IPS-18a (cell line): Measurements from ENCODE around the gene ATRIP.

ENCODE experiments used
- H3K27ac ChIP-seq: one replicate; pipeline ENCODE4 v1.5.1; 2013; ENCODE audit warnings: low read length
- H3K27me3 ChIP-seq: one replicate; pipeline ENCODE4 v1.6.1; 2013; ENCODE audit warnings: mild to moderate bottlenecking, low read length; ENCODE audit not compliant: control insufficient read depth, insufficient read depth
- H3K36me3 ChIP-seq: one replicate; pipeline ENCODE4 v1.6.1; 2013; ENCODE audit warnings: low read depth, low read length; ENCODE audit not compliant: control insufficient read depth
- H3K4me1 ChIP-seq: one replicate; pipeline ENCODE4 v1.6.1; 2013; ENCODE audit warnings: low read depth, low read length; ENCODE audit not compliant: control insufficient read depth
- H3K4me3 ChIP-seq: one replicate; pipeline ENCODE4 v1.5.1; 2013; ENCODE audit warnings: low read length
- H3K9ac ChIP-seq: one replicate; pipeline ENCODE4 v1.6.1; 2013; ENCODE audit warnings: mild to moderate bottlenecking, low read length, moderate library complexity
- H3K9me3 ChIP-seq: one replicate; pipeline ENCODE4 v1.6.1; 2013; ENCODE audit warnings: low read depth, low read length; ENCODE audit not compliant: control insufficient read depth

ATRIP gene

DNA sequence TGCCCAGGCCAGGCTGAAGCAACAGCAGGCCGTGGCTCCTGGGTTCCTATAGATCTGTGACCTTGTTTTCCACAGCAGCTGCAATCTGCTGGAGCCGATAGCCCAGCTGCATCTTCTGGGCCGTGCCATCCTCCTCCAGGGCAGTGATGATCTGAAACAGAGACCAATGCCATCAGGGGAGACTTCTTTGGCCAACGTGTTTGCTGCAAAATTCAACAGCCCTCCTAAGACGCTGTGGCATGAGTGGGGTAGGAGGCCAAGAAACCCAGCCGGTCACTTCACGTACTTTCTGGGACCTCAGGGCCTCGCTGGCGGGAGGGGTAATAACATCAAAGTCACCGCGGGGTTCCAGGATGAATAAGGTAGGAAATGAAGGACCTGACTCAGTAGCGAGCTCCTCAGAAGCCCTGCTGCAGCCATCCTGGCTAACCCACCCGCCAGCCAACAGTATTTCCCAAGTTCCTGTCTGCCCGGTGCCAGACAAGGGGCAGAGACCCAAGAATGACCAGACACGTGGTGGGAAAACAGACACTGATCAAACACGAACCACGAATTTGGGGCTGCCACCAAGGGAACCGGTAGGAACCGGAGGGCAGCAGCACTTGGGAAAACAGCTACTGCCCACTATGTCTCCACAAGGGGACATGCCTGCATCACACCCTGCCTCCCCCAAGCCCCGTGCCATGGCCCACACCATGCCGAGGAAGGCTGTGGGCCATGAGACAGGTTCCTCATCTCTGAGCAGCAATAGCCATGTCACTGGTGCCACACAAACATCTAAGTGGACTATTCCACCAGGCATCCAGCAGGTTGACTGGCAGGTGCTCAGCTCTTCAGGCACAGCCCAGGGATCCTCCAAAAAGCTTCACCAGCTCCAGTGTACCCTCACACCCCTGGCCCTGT, 41.8 kb upstream of the ATRIP start:
- Histone ChIP-seq H3K4me1 (no peaks in the 10 kb centered on the region), H3K4me3 (no peak overlapping the region), H3K9me3 (no peaks in the 10 kb centered on the region), H3K36me3 (peaks cover 69% of the 10 kb centered on the region), H3K9ac (no peak overlapping the region), H3K27me3 (no peaks in the 10 kb centered on the region), H3K27ac (no peak overlapping the region)

DNA sequence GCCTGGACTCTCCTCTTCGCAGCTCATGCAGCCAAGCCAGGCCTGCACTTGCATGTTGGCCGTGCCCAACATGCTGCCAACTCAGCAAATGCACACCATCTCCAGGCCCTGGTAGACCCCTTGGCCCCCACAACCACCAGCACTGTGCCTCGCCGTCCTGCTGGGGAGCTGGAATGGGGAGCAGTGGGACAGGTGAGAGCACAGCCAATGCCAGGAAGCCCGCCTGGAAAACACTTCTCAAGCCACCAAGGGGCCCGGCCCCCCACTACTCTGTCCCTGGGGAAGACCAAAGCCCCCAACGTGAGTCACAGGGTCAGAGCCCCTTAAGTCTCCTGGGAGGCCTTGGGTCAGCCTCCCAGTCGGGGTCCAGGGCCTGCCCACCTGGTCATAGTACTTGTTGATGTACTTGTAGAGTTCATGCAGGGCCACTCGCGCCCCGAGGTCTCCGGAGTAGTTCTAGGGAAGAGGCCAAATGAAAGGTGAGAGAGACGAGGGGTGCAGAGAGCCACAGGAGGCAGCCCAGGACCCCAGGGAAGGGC, 41.1 kb upstream of the ATRIP start:
- no peak overlapping the region for H3K27ac ChIP-seq
- H3K9ac ChIP-seq, result no peak overlapping the region
- no peaks in the 10 kb centered on the region for H3K9me3 ChIP-seq
- H3K27me3 ChIP-seq, result no peaks in the 10 kb centered on the region
- no peak overlapping the region for H3K4me3 ChIP-seq
- peaks cover 76% of the 10 kb centered on the region for H3K36me3 ChIP-seq
- no peaks in the 10 kb centered on the region for H3K4me1 ChIP-seq

DNA sequence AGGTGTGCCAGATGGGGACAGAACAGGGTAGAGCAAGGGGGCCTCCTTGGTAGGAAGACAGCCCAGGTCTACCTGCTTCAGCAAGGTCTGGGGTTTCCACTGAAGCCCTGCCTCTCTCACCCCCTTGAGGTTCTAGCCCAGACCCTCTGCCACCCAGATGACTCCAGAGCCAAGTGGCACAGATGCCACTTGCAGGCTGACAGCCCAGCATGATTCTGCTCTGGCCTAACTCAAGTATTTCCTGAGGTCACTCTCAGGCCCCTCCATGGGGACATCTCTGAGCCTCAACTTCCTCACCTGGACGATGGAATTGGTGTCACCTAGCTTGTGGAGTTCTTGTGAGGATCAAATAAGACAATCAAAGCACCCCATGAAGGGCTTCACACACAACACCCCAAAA, 40.6 kb upstream of the ATRIP start:
- Histone ChIP-seq H3K9me3 (no peaks in the 10 kb centered on the region), H3K36me3 (peaks cover 81% of the 10 kb centered on the region), H3K27ac (no peak overlapping the region), H3K9ac (no peak overlapping the region), H3K4me3 (no peak overlapping the region), H3K27me3 (no peaks in the 10 kb centered on the region), H3K4me1 (no peaks in the 10 kb centered on the region)

DNA sequence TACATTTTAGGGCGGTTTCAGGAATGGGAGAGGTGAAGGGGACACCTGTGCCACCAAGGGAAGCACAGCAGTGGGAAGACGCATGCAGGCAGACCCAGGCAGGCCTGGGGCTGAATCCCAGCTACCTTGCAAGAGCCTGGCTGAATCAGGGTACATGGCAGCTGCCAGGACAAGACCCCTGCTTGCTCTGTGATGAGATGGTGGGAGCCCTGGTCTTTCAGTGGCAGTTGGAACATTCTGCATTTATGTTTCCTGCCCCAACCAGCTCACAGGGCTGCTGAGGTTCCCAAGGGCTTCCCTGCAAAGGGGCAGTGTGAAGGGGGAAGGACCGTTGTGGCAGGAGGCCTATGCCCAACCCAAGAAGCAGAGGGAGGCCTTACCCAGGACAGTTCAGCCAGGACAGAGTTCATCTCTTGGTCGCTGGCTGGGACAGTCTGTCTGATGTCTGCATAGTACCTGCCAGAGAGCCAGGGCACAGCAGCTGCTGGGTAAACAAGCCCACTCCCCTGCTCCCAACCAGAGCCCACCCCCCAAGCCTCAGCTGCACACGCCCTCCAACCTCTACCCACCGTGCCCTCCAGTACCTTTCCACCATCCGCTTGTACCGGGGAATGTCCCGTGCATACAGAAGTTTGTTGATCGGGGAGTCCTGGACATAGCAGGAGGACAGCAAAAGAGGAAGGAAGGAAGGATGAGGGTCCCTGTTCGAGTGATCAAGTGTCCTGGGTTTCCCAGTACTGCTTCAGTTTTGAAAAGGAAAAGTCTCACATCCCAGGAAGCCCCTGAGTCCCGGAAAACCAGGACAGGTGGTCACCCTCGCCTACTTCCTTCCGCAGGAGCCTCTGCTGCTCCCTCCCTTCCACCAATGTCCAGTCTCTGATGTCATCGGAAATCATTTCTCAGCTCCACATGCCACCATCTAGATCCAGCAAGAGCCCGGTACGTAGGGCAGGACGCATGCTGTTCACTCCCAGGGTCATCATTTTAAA, 39.8 kb upstream of the ATRIP start:
- no peaks in the 10 kb centered on the region for H3K9me3 ChIP-seq
- H3K27ac ChIP-seq, result no peak overlapping the region
- H3K9ac ChIP-seq, result no peak overlapping the region
- H3K27me3 ChIP-seq, result no peaks in the 10 kb centered on the region
- H3K4me1 ChIP-seq, result no peaks in the 10 kb centered on the region
- peaks cover 89% of the 10 kb centered on the region for H3K36me3 ChIP-seq
- no peak overlapping the region for H3K4me3 ChIP-seq

DNA sequence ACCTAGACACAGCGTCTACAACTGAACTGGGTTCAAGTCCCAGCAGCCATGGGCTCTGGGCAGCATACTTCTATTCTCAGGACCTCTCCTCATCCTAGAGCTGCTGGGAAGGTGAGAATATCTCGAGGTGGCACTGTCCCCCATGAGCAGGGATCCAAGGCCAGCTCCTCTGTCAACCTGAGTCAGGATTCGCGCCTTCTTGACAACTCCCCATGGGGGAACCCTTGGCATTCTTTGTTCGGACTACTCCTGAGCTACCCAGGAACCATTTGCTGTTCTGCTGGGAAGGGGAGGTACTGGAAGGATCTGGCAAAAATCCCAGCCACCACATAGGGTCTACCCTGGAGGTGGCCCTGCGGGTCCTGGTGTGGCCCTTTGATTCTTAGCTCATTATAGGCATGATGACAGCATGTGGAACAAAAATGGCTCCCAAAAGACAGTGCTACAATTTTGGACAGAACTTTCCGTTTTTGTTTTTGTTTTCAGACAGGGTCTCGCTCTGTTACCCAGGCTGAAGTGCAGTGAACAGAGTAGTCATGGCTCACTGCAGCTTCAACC, 38.9 kb upstream of the ATRIP start:
- H3K27me3 ChIP-seq, result no peaks in the 10 kb centered on the region
- no peaks in the 10 kb centered on the region for H3K4me1 ChIP-seq
- H3K4me3 ChIP-seq, result no peak overlapping the region
- no peak overlapping the region for H3K9ac ChIP-seq
- no peak overlapping the region for H3K27ac ChIP-seq
- H3K36me3 ChIP-seq, result peaks cover 96% of the 10 kb centered on the region
- H3K9me3 ChIP-seq, result no peaks in the 10 kb centered on the region

DNA sequence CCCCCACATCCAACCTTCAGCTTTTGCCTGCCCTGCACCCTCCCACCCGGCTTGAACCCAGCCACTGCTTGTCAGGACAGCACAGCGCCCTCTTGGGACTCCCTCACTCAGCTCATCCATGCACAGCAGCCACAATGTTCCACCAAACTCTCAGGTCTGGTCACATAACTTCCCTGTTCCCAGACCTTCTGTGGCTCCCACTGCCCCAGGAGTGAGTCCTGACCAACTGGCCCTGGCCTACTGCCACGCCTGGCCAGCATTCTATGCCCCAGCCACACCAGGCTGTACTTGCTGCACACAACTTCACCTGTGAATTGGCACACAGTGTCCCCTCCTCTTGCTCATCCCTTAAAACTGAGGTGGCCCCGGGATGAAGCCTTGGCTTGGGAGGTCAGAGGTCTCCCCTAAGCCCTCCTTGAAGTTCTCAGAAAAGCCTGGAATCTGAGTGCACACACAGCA, 37.7 kb upstream of the ATRIP start:
- Histone ChIP-seq H3K4me1 (no peaks in the 10 kb centered on the region), H3K27me3 (no peaks in the 10 kb centered on the region), H3K4me3 (no peak overlapping the region), H3K9me3 (no peaks in the 10 kb centered on the region), H3K36me3 (peaks cover 98% of the 10 kb centered on the region), H3K9ac (no peak overlapping the region), H3K27ac (no peak overlapping the region)

DNA sequence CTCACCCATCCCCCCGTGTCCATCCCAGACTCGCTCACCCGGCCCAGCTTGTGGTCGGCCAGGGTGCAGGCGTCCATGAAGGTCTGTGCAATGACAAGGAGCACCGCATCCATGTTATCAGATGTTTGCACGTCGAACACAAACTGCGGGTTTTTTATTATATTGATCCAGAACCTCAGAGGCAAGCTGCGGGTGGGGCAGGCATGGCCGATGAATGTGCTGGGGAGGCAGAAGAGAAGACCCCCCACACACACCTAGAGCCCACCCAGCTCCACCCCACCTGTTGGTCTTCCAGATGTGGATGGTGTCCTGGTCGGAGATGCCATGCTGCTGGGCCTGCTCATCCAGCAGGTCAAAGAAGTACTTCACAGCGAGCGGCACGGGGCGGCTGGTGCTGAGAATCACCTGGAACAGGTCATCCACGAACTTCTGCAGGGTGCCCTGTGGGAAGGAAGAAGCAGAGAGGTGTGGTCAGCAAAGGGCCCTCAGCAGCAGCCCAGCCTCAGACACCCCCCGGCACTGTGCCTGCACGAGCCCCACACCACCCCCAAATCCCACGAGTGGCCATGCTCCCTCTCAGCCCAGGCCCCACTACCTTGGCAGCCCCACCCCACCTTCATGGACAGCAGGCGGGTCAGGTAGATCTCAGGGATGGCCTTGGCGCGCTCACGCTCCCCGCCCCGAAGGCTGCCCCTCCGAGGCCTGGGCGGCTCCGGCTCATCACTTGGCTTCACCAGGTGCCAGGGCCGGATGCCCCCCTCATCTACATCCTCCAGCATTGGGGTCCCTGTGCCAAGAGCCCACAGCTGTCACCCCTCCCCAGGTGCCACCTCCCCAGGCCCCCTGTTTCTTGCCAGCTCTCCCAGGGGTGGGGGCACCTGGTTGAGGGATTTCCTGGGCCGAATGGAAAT, 37.0 kb upstream of the ATRIP start:
- Histone ChIP-seq H3K27ac (no peak overlapping the region), H3K4me1 (no peaks in the 10 kb centered on the region), H3K9ac (no peak overlapping the region), H3K36me3 (peaks cover 98% of the 10 kb centered on the region), H3K27me3 (no peaks in the 10 kb centered on the region), H3K4me3 (no peak overlapping the region), H3K9me3 (no peaks in the 10 kb centered on the region)

DNA sequence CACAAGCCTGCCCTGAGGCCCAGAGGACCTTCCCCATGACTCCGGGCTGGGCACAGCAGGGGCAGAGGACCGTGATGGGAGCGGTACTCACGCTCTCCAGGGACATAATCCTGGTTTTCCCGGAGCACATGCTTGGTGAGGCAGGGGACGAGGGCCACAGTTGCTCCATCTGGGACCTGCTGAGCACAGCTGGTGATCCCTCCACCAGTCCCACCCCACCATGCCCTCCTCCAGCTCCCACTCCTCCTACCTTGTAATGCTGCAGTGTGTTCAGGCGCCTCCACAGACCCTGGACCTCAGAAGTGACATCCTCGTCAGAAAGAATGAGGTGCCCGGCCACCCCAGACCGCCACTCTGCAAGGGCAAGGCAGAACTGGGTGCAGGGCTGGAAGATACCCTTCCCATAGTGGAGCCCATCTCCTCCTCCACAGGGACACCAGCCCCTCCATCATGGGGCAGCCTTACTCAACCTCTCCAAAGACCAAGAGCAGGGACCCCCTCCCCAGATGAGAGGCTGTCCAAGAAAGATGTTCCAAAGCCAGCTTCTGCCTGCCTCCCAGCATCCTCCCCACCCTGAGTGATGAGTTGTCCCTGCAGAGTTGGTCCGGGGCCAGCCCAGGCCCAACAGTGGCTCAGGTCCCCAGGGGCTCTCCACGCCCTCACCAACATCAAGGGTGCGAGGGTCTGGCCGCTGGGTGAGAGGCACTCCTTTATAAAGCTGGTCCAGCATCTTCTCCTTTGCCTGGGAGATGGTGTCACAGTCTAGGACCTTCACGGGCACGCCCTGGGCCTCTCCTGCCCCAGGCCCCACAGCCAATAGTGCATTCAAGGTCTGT, 36.1 kb upstream of the ATRIP start:
- Histone ChIP-seq H3K9ac (no peak overlapping the region), H3K36me3 (peaks cover 98% of the 10 kb centered on the region)

DNA sequence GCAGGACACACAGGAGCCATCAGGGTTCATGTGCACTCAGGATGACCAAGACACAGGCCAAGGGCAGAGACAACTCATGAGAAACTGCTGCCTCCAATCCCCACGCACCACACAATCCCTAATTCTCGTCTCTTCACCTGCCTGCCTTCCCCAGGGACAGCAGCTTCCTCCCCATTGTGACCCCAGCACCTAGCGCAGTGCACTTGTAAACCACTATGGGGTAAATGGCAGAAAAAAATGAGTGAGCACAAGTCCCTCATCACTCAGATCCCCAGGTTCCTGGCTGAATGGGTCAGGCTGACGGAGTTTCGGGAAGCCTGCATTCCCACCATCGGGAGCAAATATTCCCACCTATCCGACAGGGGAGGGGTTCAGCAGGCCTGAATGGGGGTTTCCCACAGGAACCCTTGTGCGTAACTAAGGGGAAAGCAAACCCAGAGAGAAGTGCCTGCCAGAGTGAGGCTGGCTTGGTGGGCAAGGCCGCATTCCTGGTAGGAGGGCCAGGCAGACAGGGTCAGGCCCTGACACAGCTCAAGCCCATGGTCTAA, 35.4 kb upstream of the ATRIP start:
- no peak overlapping the region for H3K9ac ChIP-seq
- H3K27me3 ChIP-seq, result no peaks in the 10 kb centered on the region
- H3K27ac ChIP-seq, result no peak overlapping the region
- no peaks in the 10 kb centered on the region for H3K9me3 ChIP-seq
- no peaks in the 10 kb centered on the region for H3K4me1 ChIP-seq
- H3K4me3 ChIP-seq, result no peak overlapping the region
- H3K36me3 ChIP-seq, result peaks cover 98% of the 10 kb centered on the region

More for the DNA sequence above, 36.1 kb upstream of the ATRIP start:
- H3K27me3 ChIP-seq, result no peaks in the 10 kb centered on the region
- no peak overlapping the region for H3K4me3 ChIP-seq
- no peaks in the 10 kb centered on the region for H3K9me3 ChIP-seq
- no peak overlapping the region for H3K27ac ChIP-seq
- no peaks in the 10 kb centered on the region for H3K4me1 ChIP-seq
